ENCODE data around the gene NFIC.
"Not testable (repeated sequence)": the region's sequence is repeated elsewhere in the genome, so short reads cannot be mapped to it uniquely, and the experiment has no call there.

Gene NFIC

GRCh38 chr19:3433805-3434540 lies 67.6 kb downstream of the NFIC start:
- H3K36me3 Mint-ChIP-seq (ENCODE audit: insufficient read depth) = peaks cover 11% of the 10 kb centered on the region
- H3K4me1 Mint-ChIP-seq (ENCODE audit: low read depth in 2 of 2) = peaks cover 15 to 18% of the 10 kb centered on the region in 2 donors
- no peak for ATAC-seq (replicated peaks)
- H3K27me3 Mint-ChIP-seq = no peaks in the 10 kb centered on the region
- H3K9me3 Mint-ChIP-seq = no peaks in the 10 kb centered on the region
- no peak for DNase-seq
- peak overlapping the region; percentile 97 to 99 for H3K27ac Mint-ChIP-seq
- peak overlapping the region; percentile 95 for H3K4me3 Mint-ChIP-seq

GRCh38 chr19:3434630-3435553 lies 68.5 kb downstream of the NFIC start:
- peak; percentile 92 to 95 (median 95) for DNase-seq
- peak; percentile 98 for ATAC-seq (replicated peaks)
- Mint-ChIP-seq H3K4me3 (peak overlapping the region; percentile 95), H3K27ac (peak overlapping the region; percentile 97 to 99), H3K9me3 (no peaks in the 10 kb centered on the region), H3K4me1 (ENCODE audit: low read depth in 2 of 2) (peaks cover 15 to 18% of the 10 kb centered on the region in 2 donors), H3K27me3 (no peaks in the 10 kb centered on the region), H3K36me3 (ENCODE audit: insufficient read depth) (peaks cover 11% of the 10 kb centered on the region)

DNA sequence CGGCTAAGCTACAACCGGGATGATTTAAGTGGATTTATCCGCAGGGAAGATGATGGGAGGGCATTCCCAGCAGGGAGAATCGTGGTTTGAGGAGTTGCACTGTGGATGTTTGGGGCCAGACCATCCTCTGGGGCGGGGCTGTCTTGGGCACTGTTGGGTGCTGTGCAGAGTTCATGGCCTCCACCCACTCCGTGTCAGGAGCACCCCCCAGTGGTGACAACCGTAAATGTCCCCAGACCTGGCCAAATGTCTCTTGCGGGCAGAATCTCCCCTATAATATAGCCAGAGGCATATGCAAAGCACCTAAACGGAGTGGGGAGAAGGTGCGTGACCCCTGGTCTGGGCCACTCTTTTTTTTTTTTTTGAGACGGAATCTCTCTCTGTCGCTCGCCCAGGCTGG lies 73.7 kb downstream of the NFIC start:
- DNase-seq = peak; percentile 55 to 62 (median 56)
- ATAC-seq (replicated peaks) = peak; percentile 41
- peaks cover 7% of the 10 kb centered on the region for H3K36me3 Mint-ChIP-seq (ENCODE audit: insufficient read depth)

GRCh38 chr19:3441089-3441985 lies 75.0 kb downstream of the NFIC start:
- DNase-seq (no peak), ATAC-seq (replicated peaks) (no peak)
- Mint-ChIP-seq H3K4me1 (ENCODE audit: low read depth in 2 of 2) (peaks cover 0 to 5% of the 10 kb centered on the region in 2 donors), H3K9me3 (no peaks in the 10 kb centered on the region), H3K27me3 (no peaks in the 10 kb centered on the region), H3K27ac (no peak overlapping the region), H3K4me3 (no peak overlapping the region), H3K36me3 (ENCODE audit: insufficient read depth) (peaks cover 10% of the 10 kb centered on the region)

More for the DNA sequence above, 73.7 kb downstream of the NFIC start:
- H3K27me3 Mint-ChIP-seq = no peaks in the 10 kb centered on the region
- H3K4me1 Mint-ChIP-seq (ENCODE audit: low read depth in 2 of 2) = peaks cover 6 to 11% of the 10 kb centered on the region in 2 donors
- no peak overlapping the region for H3K4me3 Mint-ChIP-seq
- no peaks in the 10 kb centered on the region for H3K9me3 Mint-ChIP-seq
- no peak overlapping the region for H3K27ac Mint-ChIP-seq

DNA sequence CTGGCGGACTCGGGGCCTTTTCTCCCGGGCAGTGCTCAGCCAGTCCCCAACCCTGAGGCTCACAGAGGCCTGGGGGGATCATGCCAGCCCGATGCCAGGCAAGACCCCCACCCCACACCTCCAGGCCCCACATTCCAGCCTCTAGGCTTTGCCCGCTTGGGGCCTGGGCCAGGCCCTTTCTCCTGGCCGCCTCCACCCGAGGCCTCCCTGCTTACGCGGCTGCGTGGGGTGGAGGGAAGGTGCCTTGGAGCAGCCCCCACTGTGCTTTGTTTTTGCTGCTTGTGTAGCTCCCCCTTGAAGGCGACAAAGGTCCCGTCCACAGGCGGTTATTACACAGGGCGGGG lies 75.6 kb downstream of the NFIC start:
- DNase-seq (no peak), ATAC-seq (replicated peaks) (no peak)
- Mint-ChIP-seq H3K4me3 (no peak overlapping the region), H3K36me3 (ENCODE audit: insufficient read depth) (peaks cover 5% of the 10 kb centered on the region), H3K27me3 (no peaks in the 10 kb centered on the region), H3K4me1 (ENCODE audit: low read depth in 2 of 2) (peaks cover 0 to 5% of the 10 kb centered on the region in 2 donors), H3K27ac (no peak overlapping the region), H3K9me3 (no peaks in the 10 kb centered on the region)

- Mint-ChIP-seq H3K27me3 (no peaks in the 10 kb centered on the region), H3K4me1 (ENCODE audit: low read depth in 2 of 2) (peaks cover 0 to 5% of the 10 kb centered on the region in 2 donors), H3K27ac (no peak overlapping the region), H3K9me3 (no peaks in the 10 kb centered on the region), H3K36me3 (ENCODE audit: insufficient read depth) (peaks cover 5% of the 10 kb centered on the region), H3K4me3 (no peak overlapping the region)
- DNase-seq (no peak), ATAC-seq (replicated peaks) (no peak)
Observed at GRCh38 chr19:3442487-3443071, 76.2 kb downstream of the NFIC start.

DNA sequence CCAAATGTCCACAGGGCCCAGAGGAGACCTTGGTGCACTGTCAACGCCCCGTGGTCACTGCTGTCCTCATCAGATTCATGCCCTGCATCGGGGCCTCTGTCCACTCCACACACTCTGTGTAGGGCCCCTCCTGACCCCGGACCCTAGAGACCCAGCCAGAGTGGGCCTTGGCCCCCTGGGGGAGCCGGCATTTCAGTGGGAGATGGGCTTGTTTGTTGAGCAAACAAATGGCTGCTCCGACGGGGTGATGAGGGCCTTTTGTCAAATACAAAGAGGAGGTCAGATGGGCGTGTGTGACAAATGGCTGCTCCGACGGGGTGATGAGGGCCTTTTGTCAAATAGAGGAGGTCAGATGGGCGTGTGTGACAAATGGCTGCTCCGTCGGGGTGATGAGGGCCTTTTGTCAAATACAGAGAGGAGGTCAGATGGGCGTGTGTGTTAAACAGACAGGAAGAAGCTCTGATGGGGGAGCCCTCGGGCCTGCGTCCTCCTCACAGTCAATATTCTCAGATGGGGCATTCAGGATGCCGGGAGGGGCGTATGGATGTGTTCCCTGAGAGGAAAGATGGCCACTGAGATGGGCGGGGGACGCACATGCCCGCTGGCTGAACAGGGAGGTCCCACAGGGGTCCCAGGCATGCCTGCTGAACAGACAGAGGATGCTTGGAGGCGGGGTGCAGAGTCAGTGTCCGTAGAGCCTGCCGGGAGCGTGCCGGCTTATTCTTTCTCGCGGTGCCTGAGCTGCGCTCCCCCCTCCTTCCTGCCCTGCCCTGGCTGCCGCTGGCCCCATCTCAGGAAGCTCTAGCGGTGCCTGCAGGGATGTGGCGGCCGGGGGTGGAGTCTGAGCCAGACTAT lies 77.7 kb downstream of the NFIC start:
- no peak for DNase-seq
- H3K4me3 Mint-ChIP-seq = no peak overlapping the region
- no peak for ATAC-seq (replicated peaks)
- H3K4me1 Mint-ChIP-seq (ENCODE audit: low read depth in 2 of 2) = peaks cover 0 to 5% of the 10 kb centered on the region in 2 donors
- H3K27ac Mint-ChIP-seq = no peak overlapping the region
- no peaks in the 10 kb centered on the region for H3K9me3 Mint-ChIP-seq
- peaks cover 5% of the 10 kb centered on the region for H3K36me3 Mint-ChIP-seq (ENCODE audit: insufficient read depth)
- no peaks in the 10 kb centered on the region for H3K27me3 Mint-ChIP-seq

DNA sequence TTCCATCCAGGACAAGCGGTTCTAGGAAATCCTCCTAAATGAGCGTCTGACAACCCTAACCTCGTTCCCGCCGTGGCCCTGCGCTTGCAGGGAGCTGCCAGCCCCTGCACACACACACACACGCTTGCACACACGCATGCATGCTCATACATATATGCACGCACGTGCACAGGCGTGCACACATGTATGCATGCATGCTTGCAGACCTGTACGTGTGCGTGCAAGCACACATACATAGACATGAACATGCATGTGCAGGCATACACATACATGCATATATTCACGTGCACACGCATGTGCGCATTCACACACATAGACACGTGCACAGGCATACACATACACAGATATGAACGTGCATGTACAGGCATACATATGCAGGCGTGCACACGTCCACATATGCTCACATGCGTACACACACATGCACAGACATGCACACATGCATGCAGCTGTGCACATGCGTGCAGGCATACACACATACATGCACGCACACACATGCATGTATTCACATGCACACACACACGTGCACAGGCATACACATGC lies 78.4 kb downstream of the NFIC start:
- no peaks in the 10 kb centered on the region for H3K27me3 Mint-ChIP-seq
- H3K4me1 Mint-ChIP-seq (ENCODE audit: low read depth in 2 of 2) = peaks cover 0 to 5% of the 10 kb centered on the region in 2 donors
- H3K9me3 Mint-ChIP-seq = no peaks in the 10 kb centered on the region
- no peak for ATAC-seq (replicated peaks)
- DNase-seq = no peak
- no peak overlapping the region for H3K4me3 Mint-ChIP-seq
- H3K36me3 Mint-ChIP-seq (ENCODE audit: insufficient read depth) = peaks cover 11% of the 10 kb centered on the region
- H3K27ac Mint-ChIP-seq = no peak overlapping the region

- not testable (repeated sequence) for H3K4me3 Mint-ChIP-seq; H3K9me3 Mint-ChIP-seq; ATAC-seq (replicated peaks); DNase-seq; H3K27ac Mint-ChIP-seq; H3K27me3 Mint-ChIP-seq; H3K4me1 Mint-ChIP-seq (ENCODE audit: low read depth in 2 of 2)
- H3K36me3 Mint-ChIP-seq (ENCODE audit: insufficient read depth) = peaks cover 21% of the 10 kb centered on the region
Observed at GRCh38 chr19:3446657-3447056, 80.3 kb downstream of the NFIC start.

DNA sequence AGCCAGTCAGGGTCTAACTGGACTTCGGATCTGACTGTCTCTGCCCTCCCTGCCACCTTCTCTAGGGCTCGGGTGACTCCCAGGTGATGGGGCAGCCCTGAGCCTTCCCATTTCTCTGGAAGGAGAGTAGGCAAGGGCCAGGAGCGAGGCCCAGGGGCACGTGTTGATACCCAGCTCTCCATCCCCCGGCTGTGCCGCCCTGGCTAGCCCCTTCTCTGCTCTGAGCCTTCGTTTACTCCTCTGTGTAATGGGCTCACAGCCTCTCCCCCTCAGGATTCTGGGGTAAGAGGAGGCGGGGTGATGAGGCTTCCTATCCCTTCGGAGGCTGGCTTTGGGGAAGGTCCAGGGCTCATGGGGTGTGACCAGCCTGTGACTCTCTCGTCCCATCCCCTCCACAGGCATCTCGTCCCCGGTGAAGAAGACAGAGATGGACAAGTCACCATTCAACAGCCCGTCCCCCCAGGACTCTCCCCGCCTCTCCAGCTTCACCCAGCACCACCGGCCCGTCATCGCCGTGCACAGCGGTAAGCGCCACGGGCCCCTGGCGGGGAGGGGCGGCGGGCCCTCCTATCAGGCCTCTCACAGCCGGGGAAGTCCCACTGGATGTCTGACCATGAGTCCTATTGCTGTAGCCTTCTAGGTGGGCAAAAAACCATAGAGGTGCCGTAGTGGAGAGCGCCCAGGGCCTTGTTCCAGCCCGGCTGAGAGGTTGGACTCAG lies 82.4 kb downstream of the NFIC start:
- H3K36me3 Mint-ChIP-seq (ENCODE audit: insufficient read depth) = peaks cover 35% of the 10 kb centered on the region
- no peaks in the 10 kb centered on the region for H3K9me3 Mint-ChIP-seq

GRCh38 chr19:3450796-3451411 lies 84.5 kb downstream of the NFIC start:
- peaks cover 35% of the 10 kb centered on the region for H3K36me3 Mint-ChIP-seq (ENCODE audit: insufficient read depth)
- peak overlapping the region in 1 of 2 donors; percentile 19 for H3K27ac Mint-ChIP-seq
- no peaks in the 10 kb centered on the region for H3K4me1 Mint-ChIP-seq (ENCODE audit: low read depth in 2 of 2)
- no peak overlapping the region for H3K4me3 Mint-ChIP-seq
- H3K9me3 Mint-ChIP-seq = no peaks in the 10 kb centered on the region
- no peak for DNase-seq
- no peaks in the 10 kb centered on the region for H3K27me3 Mint-ChIP-seq
- ATAC-seq (replicated peaks) = no peak

More for the DNA sequence above, 82.4 kb downstream of the NFIC start:
- H3K4me1 Mint-ChIP-seq (ENCODE audit: low read depth in 2 of 2) = peaks cover 0 to 4% of the 10 kb centered on the region in 2 donors
- H3K4me3 Mint-ChIP-seq = no peak overlapping the region
- H3K27ac Mint-ChIP-seq = no peak overlapping the region
- ATAC-seq (replicated peaks) (no peak), DNase-seq (no peak)
- no peaks in the 10 kb centered on the region for H3K27me3 Mint-ChIP-seq
